NCI-H748 treated with DMSO at 0.1 percent for 48 hours (cell line): Measurements from ENCODE around the gene RTKN2.
"Not testable (repeated sequence)": the region's sequence is repeated elsewhere in the genome, so short reads cannot be mapped to it uniquely, and the experiment has no call there.

ENCODE experiments used
- DNase-seq: peaks from one replicate; lab custom pipeline; 2025; lab: John Stamatoyannopoulos, UW

RTKN2 gene

GRCh38 chr10:62268399-62269114, at the start of gene RTKN2:
Gene RTKN2 (minus strand): TSS chr10:62268844. CDS start chr10:62268610, 234 bp downstream.
- peak; percentile 86 for DNase-seq

DNA sequence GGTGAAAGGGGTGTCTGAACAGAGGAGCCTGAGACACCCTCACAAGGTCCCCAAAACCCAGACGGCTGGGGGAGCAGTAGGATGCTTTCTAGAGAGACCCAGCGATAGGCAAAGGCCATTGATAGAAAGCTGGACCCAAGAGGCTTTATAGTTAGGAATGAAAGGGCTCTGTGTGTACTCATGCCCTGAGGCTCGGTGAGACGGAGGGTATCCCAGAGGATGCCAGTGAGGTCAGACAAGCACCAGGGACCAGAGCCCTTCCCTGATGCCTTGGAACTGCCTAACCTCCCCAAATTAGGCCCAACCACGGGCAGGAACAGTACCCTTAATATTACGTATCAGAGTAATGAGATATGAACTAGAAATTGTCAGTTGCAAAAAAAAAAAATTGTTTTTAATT, 48.6 kb upstream of the RTKN2 start:
- no peak for DNase-seq

- DNase-seq = no peak
These were observed 40.6 kb upstream of the RTKN2 start for GRCh38 chr10:62309254-62309653.

GRCh38 chr10:62308101-62308500, 39.5 kb upstream of the RTKN2 start:
- DNase-seq = no peak

- no peak for DNase-seq
These were observed 39.0 kb upstream of the RTKN2 start for GRCh38 chr10:62307635-62308034.

- DNase-seq = no peak
These were observed 38.0 kb upstream of the RTKN2 start for GRCh38 chr10:62306663-62307062.

- no peak for DNase-seq
These were observed 37.2 kb upstream of the RTKN2 start for GRCh38 chr10:62305813-62306212.

DNA sequence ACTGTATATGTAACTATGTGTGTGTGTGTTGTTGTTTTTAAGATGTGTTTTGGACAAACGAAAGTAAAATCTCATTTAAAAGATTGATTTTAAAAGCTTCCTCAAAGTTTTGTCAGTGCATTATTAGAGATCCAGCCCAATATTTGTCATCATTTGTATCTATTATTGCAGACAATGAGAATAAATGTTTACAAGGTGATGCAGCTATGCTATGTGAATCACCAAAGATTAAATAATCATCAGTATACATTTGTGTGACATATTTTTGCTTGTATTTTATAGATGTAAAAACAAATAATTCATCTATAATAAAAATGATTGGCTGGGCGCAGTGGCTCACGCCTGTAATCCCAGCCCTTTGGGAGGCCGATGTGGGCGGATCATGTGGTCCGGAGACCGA, 35.3 kb upstream of the RTKN2 start:
- DNase-seq = no peak

- DNase-seq = no peak
These were observed 34.1 kb upstream of the RTKN2 start for GRCh38 chr10:62302760-62303159.

- DNase-seq = no peak
These were observed 29.2 kb upstream of the RTKN2 start for GRCh38 chr10:62297857-62298256.

- DNase-seq = no peak
These were observed 15.6 kb upstream of the RTKN2 start for GRCh38 chr10:62284221-62284620.

DNA sequence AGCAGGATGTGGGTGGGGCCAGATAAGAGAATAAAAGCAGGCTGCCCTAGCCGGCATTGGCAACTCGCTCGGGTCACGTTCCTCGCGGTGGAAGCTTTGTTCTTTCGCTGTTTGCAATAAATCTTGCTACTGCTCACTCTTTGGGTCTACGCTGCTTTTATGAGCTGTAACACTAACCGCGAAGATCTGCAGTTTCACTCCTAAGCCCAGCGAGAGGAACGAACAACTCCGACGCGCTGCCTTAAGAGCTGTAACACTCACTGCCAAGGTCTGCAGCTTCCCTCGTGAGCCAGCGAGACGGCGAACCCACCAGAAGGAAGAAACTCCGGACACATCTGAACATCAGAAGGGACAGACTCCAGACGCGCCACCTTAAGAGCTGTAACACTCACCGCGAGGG, 12.7 kb upstream of the RTKN2 start:
- not testable (repeated sequence) for DNase-seq

GRCh38 chr10:62280392-62280791, 11.7 kb upstream of the RTKN2 start:
- DNase-seq = not testable (repeated sequence)

- no peak for DNase-seq
These were observed 9.8 kb upstream of the RTKN2 start for GRCh38 chr10:62278441-62278910.

- DNase-seq = no peak
These were observed 9.3 kb upstream of the RTKN2 start for GRCh38 chr10:62277971-62278370.

- peak; percentile 10 for DNase-seq
These were observed 1.4 kb upstream of the RTKN2 start for GRCh38 chr10:62270020-62270419.

DNA sequence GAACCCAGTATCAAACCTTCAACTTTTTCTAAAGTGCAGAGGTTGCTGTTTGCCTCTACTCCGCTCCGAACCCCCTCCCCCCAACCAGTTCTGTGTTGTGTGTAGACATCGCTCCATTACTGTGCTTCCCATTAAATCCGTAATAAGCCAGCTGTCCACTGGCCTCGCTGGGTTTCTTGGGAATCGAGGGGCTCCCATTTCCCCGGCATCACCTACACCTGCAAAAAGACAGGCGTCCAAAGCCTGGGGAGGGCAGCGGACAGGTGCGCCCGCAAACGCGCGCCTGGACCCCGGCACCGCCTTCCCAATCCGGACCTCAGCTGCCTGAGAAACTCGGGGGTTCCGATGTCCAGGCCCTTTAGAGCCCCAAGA, 631 bp downstream of the RTKN2 start:
- DNase-seq = no peak

- DNase-seq = no peak
These were observed 2.0 kb downstream of the RTKN2 start for GRCh38 chr10:62266611-62267010.

- no peak for DNase-seq
These were observed 2.5 kb downstream of the RTKN2 start for GRCh38 chr10:62266147-62266546.

GRCh38 chr10:62264702-62265436, 3.8 kb downstream of the RTKN2 start:
- peak; percentile 47 for DNase-seq

DNA sequence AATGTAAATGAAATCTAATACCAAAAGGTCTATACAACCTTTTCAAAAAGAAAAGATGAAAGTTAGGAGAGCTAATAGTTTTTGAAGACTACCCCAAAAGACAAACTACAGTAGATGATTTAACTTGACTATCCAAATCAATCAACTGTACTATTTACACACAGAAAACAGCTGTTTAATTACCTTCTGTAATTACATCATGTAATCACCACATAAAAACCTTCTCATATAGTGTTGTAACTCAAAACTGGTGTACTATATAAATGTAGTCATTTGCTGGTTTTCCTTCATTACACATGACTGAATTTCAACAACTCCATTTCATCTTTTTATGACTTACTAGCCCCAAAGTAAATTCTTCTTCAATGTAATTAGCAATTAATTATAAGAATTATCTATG, 4.5 kb downstream of the RTKN2 start:
- DNase-seq = no peak

DNA sequence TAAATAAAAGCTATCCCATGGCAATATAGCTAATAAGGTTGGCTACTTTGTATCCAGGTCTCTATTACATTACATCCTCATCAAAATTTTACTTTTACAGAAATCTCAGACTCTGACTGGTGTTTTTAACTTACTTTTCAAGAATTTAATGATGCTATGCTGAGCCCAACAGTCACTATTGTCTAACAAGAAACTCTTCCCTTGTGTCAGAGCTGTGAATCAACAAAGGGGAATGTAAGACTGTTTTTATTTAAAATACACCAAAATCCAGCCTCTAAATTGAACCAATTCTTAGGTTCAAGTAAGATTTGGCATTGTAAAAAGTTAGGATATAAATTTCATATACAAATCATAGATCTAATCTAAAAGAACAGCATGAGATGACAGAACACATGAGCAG, 7.0 kb downstream of the RTKN2 start:
- DNase-seq = no peak

GRCh38 chr10:62259998-62260397, 8.6 kb downstream of the RTKN2 start:
- no peak for DNase-seq

GRCh38 chr10:62259456-62259855, 9.2 kb downstream of the RTKN2 start:
- no peak for DNase-seq
